ENCODE data around the gene PPP4R3A.
"Not testable (repeated sequence)": the region's sequence is repeated elsewhere in the genome, so short reads cannot be mapped to it uniquely, and the experiment has no call there.

The PPP4R3A gene

DNA sequence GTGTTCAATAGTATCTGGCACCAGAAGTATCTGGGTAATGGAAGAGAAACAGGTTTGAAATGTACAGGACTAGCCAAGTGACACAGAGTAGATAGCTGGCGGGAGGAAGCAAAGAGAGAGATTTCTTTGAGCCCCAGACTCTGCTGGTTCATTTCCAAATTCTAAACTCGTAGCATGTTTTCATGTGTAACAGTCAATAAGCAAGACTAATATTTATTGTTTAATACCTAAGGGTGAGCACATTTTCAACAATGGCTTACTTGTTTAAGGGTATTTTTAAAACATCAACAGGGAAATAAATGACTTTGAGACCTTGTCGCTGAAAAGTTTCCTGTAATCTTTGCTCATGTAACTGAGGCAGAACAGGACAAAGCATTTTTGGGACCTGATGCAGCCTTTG lies 80.7 kb downstream of the PPP4R3A start:
- no peak for DNase-seq

DNA sequence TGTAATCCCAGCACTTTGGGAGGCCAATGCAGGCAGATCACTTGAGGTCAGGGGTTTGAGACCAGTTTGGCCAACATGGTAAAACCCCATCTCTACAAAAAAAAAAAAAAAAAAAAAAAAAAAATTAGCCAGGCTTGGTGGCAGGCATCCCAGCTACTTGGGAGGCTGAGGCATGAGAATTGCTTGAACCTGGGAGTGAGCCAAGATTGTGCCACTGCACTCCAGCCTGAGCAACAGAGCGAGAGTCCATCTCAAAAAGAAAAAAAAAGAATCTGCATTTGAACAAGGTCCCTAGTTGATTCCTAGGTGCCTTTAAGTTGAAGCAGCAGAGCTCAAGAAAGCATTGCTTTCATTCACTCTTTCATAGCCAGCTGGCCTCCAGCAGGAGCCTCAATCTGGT lies 81.2 kb downstream of the PPP4R3A start:
- DNase-seq: not testable (repeated sequence)

DNA sequence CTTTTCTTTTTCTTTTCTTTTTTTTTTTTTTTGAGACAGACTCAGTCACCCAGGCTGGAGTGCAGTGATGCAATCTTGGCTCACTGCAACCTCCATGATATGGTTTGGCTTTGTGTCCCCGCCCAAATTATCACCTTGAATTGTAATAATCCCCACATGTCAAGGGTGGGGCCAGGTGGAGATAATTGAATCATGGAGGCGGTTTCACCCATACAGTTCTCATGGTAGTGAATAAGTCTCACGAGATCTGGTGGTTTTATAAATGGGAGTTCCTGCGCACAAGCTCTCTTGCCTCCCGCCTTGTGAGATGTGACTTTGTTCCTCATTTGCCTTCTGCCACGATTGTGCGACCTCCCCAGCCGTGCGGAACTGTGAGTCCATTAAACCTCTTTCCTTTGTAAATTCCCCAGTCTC lies 84.6 kb downstream of the PPP4R3A start:
- not testable (repeated sequence) for DNase-seq

DNA sequence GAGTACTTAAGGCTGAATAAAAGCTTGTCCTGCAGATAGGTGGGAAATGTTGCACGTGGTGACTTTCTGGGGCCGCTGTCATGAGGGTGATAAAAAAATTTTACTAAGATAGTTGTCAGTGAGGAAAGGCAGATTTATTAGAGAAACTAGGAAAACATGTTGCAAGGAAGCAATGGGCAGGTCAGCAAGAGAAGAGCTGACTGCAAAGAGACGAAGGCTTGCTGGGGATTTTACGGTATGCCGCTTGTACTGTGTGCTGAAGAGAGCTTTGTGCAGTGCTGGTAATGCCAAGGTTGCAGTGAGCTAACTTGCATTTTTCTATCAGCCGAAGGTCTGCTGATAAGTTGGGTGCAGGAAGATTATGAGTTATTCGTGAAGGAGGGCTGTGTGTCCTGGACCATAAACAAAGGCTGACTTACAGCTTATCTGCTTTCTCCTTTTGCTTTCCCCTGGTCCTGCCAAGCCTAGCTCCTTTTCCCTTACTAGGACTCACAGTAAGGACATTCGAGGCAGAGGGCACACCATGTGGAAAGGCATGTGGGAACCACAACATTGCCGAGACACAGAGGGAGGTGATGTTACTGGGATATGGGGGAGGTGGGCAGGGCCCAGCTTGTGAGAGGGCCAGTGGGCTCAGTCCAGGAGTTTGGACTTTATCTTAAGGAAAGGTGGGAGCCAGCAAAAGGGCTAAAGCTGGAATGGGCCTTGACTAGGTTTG lies 85.1 kb downstream of the PPP4R3A start:
- DNase-seq: no peak

DNA sequence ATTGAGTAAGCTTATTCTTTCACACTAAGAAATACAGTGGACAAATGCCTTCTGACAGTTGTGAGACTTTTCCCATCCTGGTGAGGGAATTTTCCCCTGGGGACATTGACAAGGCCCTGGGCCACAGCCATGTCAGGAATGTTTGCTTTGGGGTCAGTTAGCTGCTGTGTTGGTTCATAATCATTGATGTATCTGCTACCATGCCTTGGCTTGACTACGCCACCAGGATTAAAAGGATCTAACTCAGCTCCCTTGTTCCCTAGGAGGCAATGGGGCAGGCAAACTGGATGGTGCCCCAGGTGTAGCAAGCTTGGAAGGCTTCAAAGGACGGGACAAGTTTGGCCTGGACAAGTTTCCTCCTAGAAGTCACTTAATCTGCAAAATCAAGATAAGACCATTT lies 89.4 kb downstream of the PPP4R3A start:
- DNase-seq: no peak

DNA sequence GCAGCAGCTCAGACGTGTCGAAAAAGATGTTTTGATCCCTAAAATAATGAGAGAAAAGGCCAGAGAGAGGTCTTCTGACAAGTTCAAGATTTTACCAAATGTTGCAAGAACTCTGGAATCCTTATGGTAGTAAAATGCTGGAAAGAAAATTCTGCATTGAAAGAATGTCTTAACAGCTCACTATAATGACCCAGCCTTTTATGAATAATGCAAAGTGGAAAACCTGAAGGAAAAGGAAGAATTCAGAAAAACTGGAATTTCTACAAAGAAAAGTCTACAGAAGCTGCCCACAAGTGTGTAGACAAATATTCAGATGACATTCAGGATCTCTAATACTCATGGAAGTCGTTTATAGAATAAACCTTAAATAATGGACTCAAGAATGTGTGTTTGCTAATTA lies 90.7 kb downstream of the PPP4R3A start:
- no peak for DNase-seq

DNA sequence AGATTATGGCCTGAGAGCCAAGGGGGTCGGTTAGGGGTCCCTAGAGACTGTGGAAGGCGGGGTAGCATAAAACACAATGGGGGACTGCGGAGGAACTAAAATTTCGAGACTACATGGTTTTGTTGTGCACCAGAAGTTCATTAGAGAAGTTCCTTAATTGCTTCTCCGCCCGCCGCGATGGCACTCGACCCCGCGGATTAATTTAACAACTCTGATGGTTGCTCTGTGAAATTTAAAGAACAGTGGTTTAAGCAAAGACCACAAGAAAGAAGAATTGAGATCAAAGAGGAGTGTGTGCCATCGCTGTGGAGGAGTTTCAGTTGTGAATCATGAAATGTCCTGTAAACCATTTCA lies 91.1 kb downstream of the PPP4R3A start:
- DNase-seq: no peak

DNA sequence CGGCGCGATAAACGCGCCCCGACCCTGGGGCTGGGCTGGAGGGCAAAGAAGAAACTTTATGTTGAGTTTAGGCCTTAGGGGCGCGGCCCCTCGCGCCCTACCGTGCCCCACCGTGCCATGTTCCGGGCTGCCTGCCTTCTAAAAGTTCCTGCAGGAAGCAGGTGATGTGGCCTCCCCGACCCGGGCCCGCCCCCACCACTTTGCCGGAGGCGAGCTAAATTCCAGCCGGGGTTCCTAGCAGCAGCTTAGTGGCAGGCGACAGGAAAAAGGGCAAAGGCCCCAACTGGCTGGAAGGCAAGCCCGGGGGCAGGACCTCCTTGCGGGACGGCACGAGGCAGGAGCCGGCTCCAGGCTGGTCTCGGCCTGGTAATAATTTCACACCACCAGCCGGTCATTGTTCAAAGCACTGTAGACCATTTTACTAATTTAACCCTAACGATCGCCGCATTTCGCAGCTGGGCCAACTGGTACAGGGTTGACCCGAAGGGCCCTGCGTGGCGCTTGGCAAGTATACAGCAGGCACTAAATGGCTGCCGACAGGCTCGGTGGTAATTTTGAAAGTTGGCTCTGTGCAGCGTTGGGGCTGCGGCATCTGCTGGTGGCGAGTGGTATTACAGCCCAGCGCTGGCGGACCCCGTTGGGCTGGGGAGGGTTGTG lies 91.6 kb downstream of the PPP4R3A start:
- peak; percentile 73 for DNase-seq

DNA sequence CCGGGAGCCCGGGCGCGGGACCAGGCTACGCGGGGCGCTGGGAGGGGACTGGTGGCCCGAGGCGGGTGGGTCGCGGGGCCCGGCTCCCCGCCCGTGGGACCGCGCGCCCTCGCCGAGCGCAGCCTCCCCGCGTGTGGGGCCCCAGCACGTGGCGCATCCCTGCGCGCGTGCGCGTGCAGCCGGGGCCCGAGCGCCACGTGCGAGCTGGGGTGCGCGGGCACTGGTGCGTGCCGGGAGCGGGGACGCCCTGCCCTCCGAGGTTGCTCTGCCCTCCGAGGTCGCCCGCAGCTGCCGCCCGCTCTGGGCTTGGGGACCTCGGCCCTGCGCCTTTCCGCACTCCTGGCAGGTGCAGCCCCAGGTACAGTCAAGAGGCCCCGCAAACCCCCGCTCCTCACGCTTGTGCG lies 92.1 kb downstream of the PPP4R3A start:
- DNase-seq: peak; percentile 77

DNA sequence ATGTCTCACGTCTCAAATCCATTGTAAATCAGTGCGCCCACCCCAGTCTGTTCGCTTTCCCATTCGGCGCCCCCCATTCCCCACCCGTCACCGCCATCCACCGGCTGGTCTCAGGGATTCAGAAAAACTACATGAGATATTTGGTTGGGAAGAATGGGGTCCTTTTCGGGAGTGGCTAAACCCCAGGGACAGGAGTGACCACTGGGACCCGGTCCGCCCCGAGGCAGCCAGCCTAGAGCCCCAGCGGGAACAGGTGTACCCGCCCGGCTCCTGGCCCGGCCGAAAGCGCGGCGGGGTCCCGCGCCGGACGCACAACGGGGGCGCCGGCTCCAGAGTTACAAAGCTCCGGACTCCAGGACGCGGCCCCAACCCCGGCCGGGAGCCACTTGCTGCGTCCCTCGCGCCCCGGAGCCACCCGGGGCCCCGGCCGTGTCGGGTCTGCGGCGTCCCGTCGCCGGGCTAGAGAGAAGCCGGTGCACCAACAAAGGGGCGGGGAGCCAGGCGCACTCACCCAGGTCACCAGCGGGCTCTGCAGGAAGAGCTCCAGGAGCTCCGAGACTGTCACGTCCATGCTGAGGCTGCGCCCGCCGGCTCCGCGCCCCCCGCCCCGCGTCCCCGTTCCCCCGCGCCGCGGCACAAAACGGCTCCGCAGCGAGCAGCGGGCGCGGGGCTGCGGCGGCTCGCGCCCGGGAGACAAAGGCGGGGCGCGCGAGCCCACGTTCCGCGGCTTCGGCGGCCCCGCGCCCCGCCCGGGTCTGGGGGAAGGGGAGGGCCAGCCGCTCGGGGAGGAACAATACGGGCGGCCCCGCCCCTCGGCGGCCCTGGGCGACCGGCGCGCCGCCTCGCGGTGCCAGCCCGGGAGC lies 92.8 kb downstream of the PPP4R3A start, which contains the start of gene CCDC88C:
Gene CCDC88C (minus strand): TSS at position 701 of the 863 bp plus-strand sequence. CDS start 130 bp downstream, at position 571.
- DNase-seq: peak; percentile 83

DNA sequence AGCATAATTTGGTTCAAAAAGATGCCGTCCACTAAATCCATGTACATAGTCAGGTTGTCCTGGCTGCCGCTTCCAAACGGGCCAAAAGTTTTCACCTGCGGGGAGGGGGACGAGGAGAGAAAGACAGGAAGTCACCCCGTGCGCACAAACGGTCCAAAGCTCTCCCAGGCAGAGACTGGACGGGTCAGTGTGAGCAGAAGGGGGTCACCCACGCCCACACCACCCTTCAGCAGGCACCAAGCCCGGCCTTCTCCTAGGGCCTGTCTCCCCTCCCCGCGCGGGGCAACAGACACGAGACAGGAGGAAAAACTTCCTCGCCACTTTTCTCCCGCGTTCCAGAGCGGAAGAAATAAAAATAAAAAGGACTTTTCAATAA lies 93.4 kb downstream of the PPP4R3A start:
- no peak for DNase-seq

DNA sequence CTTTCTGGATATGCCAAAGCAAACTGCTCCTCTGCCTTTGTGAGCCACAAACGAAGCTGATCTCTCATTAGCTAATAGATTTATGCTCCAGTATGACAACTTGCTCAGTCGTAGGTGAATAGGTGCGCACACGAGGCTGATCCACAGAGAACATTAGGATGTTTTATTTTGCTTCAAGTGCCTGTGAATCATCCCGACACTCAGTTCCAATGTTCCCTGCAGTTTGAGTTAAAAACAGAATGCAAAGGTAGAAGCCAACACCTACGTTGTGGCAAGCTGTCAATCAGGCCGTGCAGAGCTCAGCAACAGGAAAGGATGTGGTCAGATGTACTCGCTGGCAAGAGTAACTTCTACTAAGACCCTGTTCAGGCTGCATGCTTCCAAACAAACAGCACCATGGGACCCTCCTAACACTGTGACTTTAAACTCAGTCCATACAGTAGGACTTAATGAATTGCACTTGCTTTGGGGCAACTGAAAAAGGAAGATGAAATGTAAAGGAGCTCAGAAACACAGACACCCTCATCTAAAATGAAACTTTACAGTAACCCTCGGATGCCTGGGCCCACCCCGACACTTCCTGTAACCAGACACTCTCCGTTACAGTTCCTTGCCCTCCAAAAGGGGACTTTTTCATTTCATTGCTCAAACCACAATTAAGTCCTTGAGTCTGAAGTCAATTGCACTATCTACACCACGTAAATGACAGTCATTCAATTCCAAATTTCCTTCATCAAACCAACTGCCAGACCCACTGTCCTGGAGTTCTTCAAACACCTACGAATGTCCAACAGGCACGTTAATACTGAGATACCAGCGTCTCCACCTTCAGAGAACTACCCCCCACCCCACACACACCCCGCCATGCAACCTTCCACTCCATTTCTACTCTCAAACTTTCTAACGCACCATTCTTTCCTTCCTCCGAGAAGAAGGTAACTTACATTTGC lies 94.0 kb downstream of the PPP4R3A start:
- DNase-seq: no peak

DNA sequence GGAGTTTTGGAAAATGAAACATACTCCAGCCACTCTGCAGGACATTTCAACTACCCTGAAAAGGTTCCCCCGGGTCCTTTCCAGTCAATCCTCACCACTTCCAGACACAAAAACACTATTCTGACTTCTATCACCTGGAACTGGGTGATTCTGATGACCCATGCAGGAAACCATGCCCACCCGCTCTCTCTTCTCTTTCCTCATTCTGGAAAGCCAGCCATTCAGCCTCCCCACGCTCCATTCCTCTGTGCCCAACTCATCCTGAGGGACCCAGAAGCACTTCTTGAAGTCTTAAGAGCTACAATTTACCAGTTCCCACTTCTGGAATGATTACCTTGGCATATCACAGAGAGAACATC lies 95.7 kb downstream of the PPP4R3A start:
- DNase-seq: no peak

DNA sequence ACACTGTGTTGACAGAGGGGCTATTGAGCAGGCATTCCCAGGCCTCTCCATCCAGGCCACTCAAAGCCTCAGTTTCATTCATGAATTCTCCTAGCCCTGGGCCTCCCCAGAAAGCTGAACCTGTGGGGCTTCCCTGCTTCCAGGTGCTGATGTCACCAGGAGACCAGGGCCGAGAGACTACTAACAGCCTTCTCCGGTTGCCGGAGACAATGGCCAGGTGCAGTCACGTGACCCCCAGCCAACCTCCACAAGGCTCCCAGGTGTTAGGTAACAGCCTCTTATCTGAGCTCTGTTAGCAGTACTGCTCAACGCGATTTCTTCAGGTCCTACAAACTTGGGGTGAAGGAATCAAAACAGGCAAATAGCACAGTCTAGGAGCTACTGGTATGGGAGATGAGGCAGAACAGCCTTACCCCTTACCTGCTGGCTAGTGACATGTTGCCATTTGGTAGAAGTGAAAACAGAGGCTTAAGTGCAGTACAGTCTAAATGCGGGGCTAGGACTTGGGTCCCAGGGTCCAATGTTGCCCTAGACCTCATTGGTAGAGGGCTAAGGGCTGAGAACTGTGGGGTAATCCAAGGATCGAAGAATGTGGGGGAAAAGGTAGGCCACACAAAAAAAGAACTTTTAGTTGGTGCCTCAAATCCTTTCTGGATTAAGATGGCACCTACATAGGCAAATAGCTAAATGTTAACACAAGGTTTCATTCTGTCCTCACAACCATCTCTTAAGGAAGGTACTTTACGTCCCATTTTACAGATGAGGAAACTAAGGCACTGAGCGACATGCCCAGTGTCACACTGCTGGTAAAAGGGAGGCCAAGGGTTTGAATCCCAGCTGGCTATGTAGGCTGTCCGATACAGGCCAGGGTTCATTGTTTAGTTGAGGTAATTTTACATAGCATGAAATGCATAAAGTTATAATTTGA lies 96.3 kb downstream of the PPP4R3A start:
- DNase-seq: no peak

DNA sequence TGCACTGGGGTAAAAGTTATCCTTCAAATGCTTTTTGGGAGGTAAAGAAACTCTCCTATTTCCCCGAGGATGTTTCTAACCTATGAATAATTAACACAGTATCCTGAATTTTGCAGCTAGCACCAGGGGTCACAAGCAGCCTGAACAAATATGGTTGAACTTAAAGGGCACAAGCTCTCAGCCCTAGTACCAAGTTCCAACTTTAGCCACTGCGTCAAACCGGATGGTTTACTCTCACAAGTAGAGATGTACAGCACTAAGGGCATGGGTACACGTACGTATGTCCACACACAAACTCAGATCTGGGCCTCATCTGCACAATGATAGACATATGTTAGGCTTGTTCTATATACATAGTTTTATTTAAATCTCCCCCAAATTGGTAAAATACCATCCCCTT lies 97.2 kb downstream of the PPP4R3A start:
- DNase-seq: no peak

DNA sequence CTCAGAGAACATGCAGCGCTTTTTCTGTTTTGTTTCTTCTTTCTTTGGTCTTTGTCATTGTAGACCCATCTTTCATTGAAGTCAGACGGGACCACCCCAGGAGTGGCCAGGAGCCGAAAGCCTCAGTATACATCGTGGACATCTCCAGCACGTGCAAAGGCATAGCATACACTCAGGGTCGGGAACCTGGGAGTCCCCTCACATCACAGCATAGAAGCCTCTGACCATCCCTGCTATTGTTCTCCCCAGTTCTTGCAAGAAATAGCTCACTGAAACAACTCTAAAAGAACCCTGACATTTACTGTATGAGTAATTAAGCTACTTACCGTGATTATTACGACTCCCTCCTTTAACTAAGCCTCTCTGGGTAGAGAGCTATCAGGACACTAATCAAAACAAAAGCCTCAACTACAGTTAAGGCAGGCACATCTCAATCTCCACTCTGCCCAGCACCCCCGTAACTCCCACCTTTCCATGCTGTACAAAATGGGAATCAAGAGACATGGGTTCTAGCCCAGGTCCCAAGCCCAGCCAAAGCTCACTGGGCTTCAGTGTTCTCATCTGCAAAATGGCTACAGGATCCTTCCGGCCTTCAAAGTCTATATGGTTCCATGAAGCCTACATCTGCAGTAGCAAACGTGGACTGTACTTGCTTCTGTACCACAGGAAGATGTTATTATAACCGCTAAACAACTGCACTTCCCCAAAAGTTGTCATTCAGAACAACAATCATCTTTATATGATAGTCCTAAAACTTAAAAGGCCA lies 99.2 kb downstream of the PPP4R3A start:
- no peak for DNase-seq

DNA sequence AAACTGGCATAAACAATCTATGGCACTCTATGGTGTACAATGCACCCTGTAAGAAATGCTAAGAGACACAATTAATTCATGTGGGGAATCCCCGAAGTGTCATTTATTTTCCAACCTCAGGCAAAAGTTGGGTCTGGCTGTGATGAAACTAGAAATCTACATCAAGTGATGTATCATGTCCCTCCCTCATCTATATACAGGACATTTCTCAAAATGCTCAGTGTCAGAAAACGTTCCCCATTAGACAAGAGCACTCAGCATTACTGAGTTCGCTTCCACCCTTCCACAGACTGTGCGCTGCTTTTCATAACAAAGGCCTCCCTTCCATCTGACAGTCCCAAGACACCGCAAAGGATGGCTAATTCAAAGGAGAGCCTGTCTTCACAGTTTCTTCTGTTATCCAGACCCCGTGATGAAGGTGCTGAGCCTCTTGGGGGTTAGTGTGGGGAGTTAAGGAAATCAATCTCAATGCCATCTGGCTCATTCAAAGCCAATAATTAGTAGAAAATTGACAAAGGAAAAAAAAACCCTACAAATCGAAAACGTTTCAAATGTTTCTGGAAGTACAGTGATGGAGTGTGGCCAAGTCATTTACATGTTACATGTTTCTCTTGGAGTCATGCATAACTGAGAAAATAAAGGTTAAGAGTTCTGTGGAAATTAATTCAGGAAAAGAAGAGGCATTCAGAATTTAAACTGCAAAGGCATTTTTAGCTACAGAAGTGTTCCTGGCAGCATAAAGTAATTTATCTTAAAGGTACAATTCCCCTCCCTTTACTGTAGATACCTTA lies 100.0 kb downstream of the PPP4R3A start:
- DNase-seq: no peak

DNA sequence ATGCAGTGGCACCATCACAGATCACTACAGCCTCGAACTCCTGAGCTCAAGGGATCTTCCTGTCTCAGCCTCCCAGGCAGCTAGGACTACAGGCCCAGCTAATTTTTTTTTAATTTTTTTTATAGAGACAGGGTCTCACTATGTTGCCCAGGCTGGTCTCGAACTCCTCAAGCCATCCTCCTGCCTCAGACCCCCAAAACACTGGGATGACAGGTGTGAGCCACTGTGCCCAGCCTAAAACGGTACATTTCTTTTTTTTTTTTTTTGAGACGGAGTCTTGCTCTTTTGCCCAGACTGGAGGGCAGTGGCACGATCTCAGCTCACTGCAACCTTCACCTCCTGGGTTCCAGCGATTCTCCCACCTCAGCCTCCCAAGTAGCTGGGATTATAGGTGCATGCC lies 100.9 kb downstream of the PPP4R3A start:
- DNase-seq: not testable (repeated sequence)

All from NCI-H1694 treated with DMSO at 0.1 percent for 48 hours (cell line).